ENCODE results near the gene PRXL2A. TPM values are rescaled to one million over a fixed set of nuclear protein-coding genes. Genes with fewer than 3 reads are reported as not detected.

PRXL2A gene
- total and polyA plus RNA-seq, 10 of the 15 experiments (the other 5 are each of a cell fraction or from before 2014, with no cell fraction given), result 2.8 to 15.6 (median 11.1) TPM

GRCh38 chr10:80462299-80462980 is 54.1 kb downstream of the PRXL2A start:
- Histone ChIP-seq H4K20me1 (ENCODE audit: control insufficient read depth, insufficient read depth) (no peaks in the 10 kb centered on the region; the same call in 1 of the 2 replicates), H3K27me3 (replicated peaks in 1 of 2; ENCODE audit: control insufficient read depth in 2 of 2, insufficient read depth in 2 of 2, low read length in 1 of 2) (no peaks in the 10 kb centered on the region), H3K27ac (ENCODE audit: control insufficient read depth, insufficient read depth) (peak overlapping the region; percentile 48; the same call in 1 of the 2 replicates), H2AFZ (ENCODE audit: control insufficient read depth, low read depth, low read length) (no peak overlapping the region), H3K79me2 (ENCODE audit: control insufficient read depth, insufficient read depth, low read length) (peaks cover 98% of the 10 kb centered on the region), H3K9me3 (replicated peaks; ENCODE audit: control insufficient read depth, insufficient read depth, low read length) (no peaks in the 10 kb centered on the region), H3K4me2 (ENCODE audit: control insufficient read depth, insufficient read depth) (peak overlapping the region; percentile 75), H3K36me3 (ENCODE audit: control insufficient read depth in 2 of 2, insufficient read depth in 2 of 2, low read length in 1 of 2) (peaks cover 0 to 2% of the 10 kb centered on the region in 2 experiments; a peak in 1 of 4 replicates), H3K4me1 (ENCODE audit: control insufficient read depth, insufficient read depth, low read length) (peaks cover 85% of the 10 kb centered on the region), H3K9ac (ENCODE audit: control insufficient read depth, insufficient read depth, low read length) (0 out of 2 replicates have a peak overlapping the region, but pooled peaks have one; percentile 35), H3K4me3 (peak overlapping the region; percentile 12)
- ChIA-PET SMC1A (ENCODE audit: uncharacterized antibody, unreplicated experiment) (interaction anchor here (0.5 to 36.0 kb wide), 10 partner anchors 8 to 634 kb away, joined by 3 to 1038 read pairs (median 8); no protein-coding TSS in a partner anchor), RAD21 (ENCODE audit: unreplicated experiment) (interaction anchor here (0.5 to 21.4 kb wide), 10 partner anchors 7 to 732 kb away, joined by 3 to 412 read pairs (median 17); no protein-coding TSS in a partner anchor), CTCF (interaction anchor here (1.0 to 21.5 kb wide), 5 partner anchors 9 to 136 kb away, joined by 3 to 402 read pairs (median 6); no protein-coding TSS in a partner anchor), POLR2A (interaction anchor here (0.8 to 3.5 kb wide), 5 partner anchors 10 to 42 kb away, joined by 3 to 46 read pairs (median 6); no protein-coding TSS in a partner anchor)
- DNase-seq (ENCODE audit: low read depth, low spot score), result no peak
- no peak for ATAC-seq
- intact Hi-C loops (cut with micrococcal nuclease; ENCODE audit: unreplicated experiment), result no loop called here
- WGBS (ENCODE audit: insufficient coverage, insufficient replicate concordance, low lambda C conversion rate, missing lambda C conversion rate), result 73% methylated on average over 7 of the region's 7 CpGs
- FAIRE-seq, result no peak
- BruUV-seq (replicated peaks), result no TSS peak
- TF ChIP-seq IKZF2 (IDR thresholded peaks at IDR 0.05) (no peak), NFYA (IDR thresholded peaks at IDR 0.05; ENCODE audit: borderline replicate concordance, low read depth, low read length) (no peak), BRCA1 (IDR thresholded peaks at IDR 0.05; ENCODE audit: low read depth, low read length) (no peak), EED (IDR thresholded peaks at IDR 0.05; ENCODE audit: low read depth) (no peak), IRF4 (IDR thresholded peaks at IDR 0.05; ENCODE audit: low read depth, low read length) (no peak), BCL11A (IDR thresholded peaks at IDR 0.05; ENCODE audit: low read depth, low read length) (no peak), TAF1 (IDR thresholded peaks at IDR 0.05; ENCODE audit: borderline replicate concordance, low read depth, low read length) (no peak), HDAC6 (IDR thresholded peaks at IDR 0.05; ENCODE audit: unreplicated experiment) (no peak)
- TF ChIP-seq, protein P1, sequence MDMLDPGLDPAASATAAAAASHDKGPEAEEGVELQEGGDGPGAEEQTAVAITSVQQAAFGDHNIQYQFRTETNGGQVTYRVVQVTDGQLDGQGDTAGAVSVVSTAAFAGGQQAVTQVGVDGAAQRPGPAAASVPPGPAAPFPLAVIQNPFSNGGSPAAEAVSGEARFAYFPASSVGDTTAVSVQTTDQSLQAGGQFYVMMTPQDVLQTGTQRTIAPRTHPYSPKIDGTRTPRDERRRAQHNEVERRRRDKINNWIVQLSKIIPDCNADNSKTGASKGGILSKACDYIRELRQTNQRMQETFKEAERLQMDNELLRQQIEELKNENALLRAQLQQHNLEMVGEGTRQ (IDR thresholded peaks at IDR 0.05; ENCODE audit: borderline replicate concordance, low read depth, low read length), result no peak
- TF ChIP-seq, protein P2, sequence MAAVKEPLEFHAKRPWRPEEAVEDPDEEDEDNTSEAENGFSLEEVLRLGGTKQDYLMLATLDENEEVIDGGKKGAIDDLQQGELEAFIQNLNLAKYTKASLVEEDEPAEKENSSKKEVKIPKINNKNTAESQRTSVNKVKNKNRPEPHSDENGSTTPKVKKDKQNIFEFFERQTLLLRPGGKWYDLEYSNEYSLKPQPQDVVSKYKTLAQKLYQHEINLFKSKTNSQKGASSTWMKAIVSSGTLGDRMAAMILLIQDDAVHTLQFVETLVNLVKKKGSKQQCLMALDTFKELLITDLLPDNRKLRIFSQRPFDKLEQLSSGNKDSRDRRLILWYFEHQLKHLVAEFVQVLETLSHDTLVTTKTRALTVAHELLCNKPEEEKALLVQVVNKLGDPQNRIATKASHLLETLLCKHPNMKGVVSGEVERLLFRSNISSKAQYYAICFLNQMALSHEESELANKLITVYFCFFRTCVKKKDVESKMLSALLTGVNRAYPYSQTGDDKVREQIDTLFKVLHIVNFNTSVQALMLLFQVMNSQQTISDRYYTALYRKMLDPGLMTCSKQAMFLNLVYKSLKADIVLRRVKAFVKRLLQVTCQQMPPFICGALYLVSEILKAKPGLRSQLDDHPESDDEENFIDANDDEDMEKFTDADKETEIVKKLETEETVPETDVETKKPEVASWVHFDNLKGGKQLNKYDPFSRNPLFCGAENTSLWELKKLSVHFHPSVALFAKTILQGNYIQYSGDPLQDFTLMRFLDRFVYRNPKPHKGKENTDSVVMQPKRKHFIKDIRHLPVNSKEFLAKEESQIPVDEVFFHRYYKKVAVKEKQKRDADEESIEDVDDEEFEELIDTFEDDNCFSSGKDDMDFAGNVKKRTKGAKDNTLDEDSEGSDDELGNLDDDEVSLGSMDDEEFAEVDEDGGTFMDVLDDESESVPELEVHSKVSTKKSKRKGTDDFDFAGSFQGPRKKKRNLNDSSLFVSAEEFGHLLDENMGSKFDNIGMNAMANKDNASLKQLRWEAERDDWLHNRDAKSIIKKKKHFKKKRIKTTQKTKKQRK (IDR thresholded peaks at IDR 0.05; ENCODE audit: low read depth, low read length), result no peak
- in situ Hi-C loops (cut with MboI), result no loop called here

Measured in GM12878 (cell line).